ENCODE data around the gene LRRC49. TPM values are rescaled to one million over a fixed set of nuclear protein-coding genes. Genes with fewer than 3 reads are reported as not detected.
"Not testable (repeated sequence)": the region's sequence is repeated elsewhere in the genome, so short reads cannot be mapped to it uniquely, and the experiment has no call there.

Gene LRRC49
- total and polyA plus RNA-seq, 10 of the 15 experiments (the other 5 are each of a cell fraction or from before 2014, with no cell fraction given), result 1.4 to 3.7 (median 2.9) TPM

DNA sequence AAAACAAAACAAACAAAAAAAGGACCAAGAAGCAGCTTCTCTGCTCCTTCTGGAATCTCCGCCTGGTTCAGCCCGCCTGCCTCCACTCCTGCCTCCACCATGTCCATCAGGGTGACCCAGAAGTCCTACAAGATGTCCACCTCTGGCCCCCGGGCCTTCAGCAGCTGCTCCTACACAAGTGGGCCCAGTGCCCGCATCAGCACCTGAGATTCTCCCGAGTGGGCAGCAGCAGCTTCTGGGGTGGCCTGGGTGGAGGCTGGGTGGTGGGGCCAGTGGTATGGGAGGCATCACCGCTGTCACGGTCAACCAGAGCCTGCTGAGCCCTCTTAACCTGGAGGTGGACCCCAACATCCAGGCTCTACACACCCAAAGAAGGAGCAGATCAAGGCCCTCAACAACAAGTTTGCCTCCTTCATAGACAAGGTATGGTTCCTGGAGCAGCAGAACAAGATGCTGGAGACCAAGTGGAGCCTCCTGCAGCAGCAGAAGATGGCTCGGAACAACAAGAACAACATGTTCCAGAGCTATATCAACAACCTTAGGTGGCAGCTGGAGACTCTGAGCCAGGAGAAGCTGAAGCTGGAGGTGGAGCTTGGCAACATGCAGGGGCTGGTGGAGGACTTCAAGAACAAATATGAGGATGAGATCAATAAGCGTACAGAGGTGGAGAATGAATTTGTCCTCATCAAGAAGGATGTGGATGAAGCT lies 33.9 kb upstream of the LRRC49 start:
- in situ Hi-C loops (cut with MboI); POLR2A ChIA-PET; H3K4me2 ChIP-seq (ENCODE audit: control insufficient read depth, insufficient read depth); DNase-seq (ENCODE audit: low read depth, low spot score); H3K79me2 ChIP-seq (ENCODE audit: control insufficient read depth, insufficient read depth, low read length); H3K9me3 ChIP-seq (replicated peaks; ENCODE audit: control insufficient read depth, insufficient read depth, low read length); H2AFZ ChIP-seq (ENCODE audit: control insufficient read depth, low read depth, low read length); BruUV-seq (replicated peaks); intact Hi-C loops (cut with micrococcal nuclease; ENCODE audit: unreplicated experiment); FAIRE-seq; RAD21 ChIA-PET (ENCODE audit: unreplicated experiment); ATAC-seq; SMC1A ChIA-PET (ENCODE audit: uncharacterized antibody, unreplicated experiment); H3K4me3 ChIP-seq; H3K27me3 ChIP-seq (replicated peaks in 1 of 2; ENCODE audit: control insufficient read depth in 2 of 2, insufficient read depth in 2 of 2, low read length in 1 of 2); H3K4me1 ChIP-seq (ENCODE audit: control insufficient read depth, insufficient read depth, low read length); H3K9ac ChIP-seq (ENCODE audit: control insufficient read depth, insufficient read depth, low read length); H3K36me3 ChIP-seq (ENCODE audit: control insufficient read depth in 2 of 2, insufficient read depth in 2 of 2, low read length in 1 of 2); H3K27ac ChIP-seq (ENCODE audit: control insufficient read depth, insufficient read depth); H4K20me1 ChIP-seq (ENCODE audit: control insufficient read depth, insufficient read depth): not testable (repeated sequence)
- CTCF ChIA-PET, result interaction anchor here (0.6 kb wide), 1 partner anchor 503 kb away, joined by 3 read pairs; no protein-coding TSS in a partner anchor
- WGBS (ENCODE audit: insufficient coverage, insufficient replicate concordance, low lambda C conversion rate, missing lambda C conversion rate), result 47% methylated on average over 9 of the region's 9 CpGs

DNA sequence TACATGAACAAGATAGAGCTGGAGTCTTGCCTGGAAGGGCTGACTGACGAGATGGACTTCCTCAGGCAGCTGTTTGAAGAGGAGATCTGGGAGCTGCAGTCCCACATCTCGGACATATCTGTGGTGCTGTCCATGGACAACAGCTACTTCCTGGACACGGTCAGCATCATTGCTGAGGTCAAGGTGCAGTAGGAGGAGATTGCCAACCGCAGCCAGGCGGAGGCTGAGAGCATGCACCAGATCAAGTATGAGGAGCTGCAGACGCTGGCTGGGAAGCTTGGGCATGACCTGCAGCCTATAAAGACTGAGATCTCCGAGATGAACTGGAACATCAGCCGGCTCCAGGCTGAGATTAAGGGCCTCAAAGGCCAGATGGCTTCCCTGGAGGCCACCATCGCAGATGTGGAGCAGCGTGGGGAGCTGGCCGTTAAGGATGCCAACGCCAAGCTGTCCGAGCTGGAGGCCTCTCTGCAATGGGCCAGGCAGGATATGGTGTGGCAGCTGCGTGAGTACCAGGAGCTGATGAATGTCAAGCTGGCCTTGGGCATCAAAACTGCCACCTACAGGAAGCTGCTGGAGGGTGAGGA lies 33.2 kb upstream of the LRRC49 start:
- in situ Hi-C loops (cut with MboI), result no loop called here
- CTCF ChIA-PET, result interaction anchor here (0.6 kb wide), 1 partner anchor 502 kb away, joined by 3 read pairs; no protein-coding TSS in a partner anchor
- TF ChIP-seq HDAC2 (IDR thresholded peaks at IDR 0.05), result no peak
- no peak for TF ChIP-seq DPF2 (IDR thresholded peaks at IDR 0.05)
- TF ChIP-seq EP300 (IDR thresholded peaks at IDR 0.05; ENCODE audit: borderline replicate concordance in 1 of 2, control insufficient read depth in 1 of 2, low read depth in 2 of 2, low read length in 2 of 2), result no peak
- TF ChIP-seq BCL3 (IDR thresholded peaks at IDR 0.05; ENCODE audit: borderline replicate concordance, insufficient read depth, low read depth, low read length, poor library complexity, severe bottlenecking), result no peak
- TF ChIP-seq ZNF592 (IDR thresholded peaks at IDR 0.05), result no peak

More for the DNA sequence above, 33.2 kb upstream of the LRRC49 start:
- peaks cover 0 to under 1% of the 10 kb centered on the region in 2 experiments; a peak in 2 of 4 replicates for H3K27me3 ChIP-seq (replicated peaks in 1 of 2; ENCODE audit: control insufficient read depth in 2 of 2, insufficient read depth in 2 of 2, low read length in 1 of 2)
- POLR2A ChIA-PET, result no interaction called here
- no peak overlapping the region for H2AFZ ChIP-seq (ENCODE audit: control insufficient read depth, low read depth, low read length)
- BruUV-seq (replicated peaks), result no TSS peak
- no peaks in the 10 kb centered on the region for H3K79me2 ChIP-seq (ENCODE audit: control insufficient read depth, insufficient read depth, low read length)
- ATAC-seq, result no peak
- RAD21 ChIA-PET (ENCODE audit: unreplicated experiment), result no interaction called here
- H3K9me3 ChIP-seq (replicated peaks; ENCODE audit: control insufficient read depth, insufficient read depth, low read length), result no peaks in the 10 kb centered on the region
- no peaks in the 10 kb centered on the region for H4K20me1 ChIP-seq (ENCODE audit: control insufficient read depth, insufficient read depth)
- peaks cover 2% of the 10 kb centered on the region; the same call in 1 of the 2 replicates for H3K4me1 ChIP-seq (ENCODE audit: control insufficient read depth, insufficient read depth, low read length)
- FAIRE-seq, result no peak
- no peak for DNase-seq (ENCODE audit: low read depth, low spot score)
- H3K27ac ChIP-seq (ENCODE audit: control insufficient read depth, insufficient read depth), result no peak overlapping the region
- no peak overlapping the region for H3K9ac ChIP-seq (ENCODE audit: control insufficient read depth, insufficient read depth, low read length)
- no peaks in the 10 kb centered on the region for H3K36me3 ChIP-seq (ENCODE audit: control insufficient read depth in 2 of 2, insufficient read depth in 2 of 2, low read length in 1 of 2)
- H3K4me3 ChIP-seq, result no peak overlapping the region
- no peak overlapping the region for H3K4me2 ChIP-seq (ENCODE audit: control insufficient read depth, insufficient read depth)
- SMC1A ChIA-PET (ENCODE audit: uncharacterized antibody, unreplicated experiment), result interaction anchor here (0.8 kb wide), 1 partner anchor 15 kb away, joined by 5 read pairs; no protein-coding TSS in a partner anchor
- intact Hi-C loops (cut with micrococcal nuclease; ENCODE audit: unreplicated experiment), result no loop called here
- WGBS (ENCODE audit: insufficient coverage, insufficient replicate concordance, low lambda C conversion rate, missing lambda C conversion rate), result 40% methylated on average over 14 of the region's 14 CpGs

Measured in GM12878 (cell line).